Activated T-cell treated with anti-CD3 and anti-CD28 coated beads for 24 hours (primary cell): ENCODE measurements around the gene ASCL2.

Experiments
- DNase-seq: peaks from one replicate; pipeline ENCODE4 v3.0.0-alpha.2; 2020; ENCODE audit warnings: low read depth

Gene ASCL2, protein sequence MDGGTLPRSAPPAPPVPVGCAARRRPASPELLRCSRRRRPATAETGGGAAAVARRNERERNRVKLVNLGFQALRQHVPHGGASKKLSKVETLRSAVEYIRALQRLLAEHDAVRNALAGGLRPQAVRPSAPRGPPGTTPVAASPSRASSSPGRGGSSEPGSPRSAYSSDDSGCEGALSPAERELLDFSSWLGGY

DNA sequence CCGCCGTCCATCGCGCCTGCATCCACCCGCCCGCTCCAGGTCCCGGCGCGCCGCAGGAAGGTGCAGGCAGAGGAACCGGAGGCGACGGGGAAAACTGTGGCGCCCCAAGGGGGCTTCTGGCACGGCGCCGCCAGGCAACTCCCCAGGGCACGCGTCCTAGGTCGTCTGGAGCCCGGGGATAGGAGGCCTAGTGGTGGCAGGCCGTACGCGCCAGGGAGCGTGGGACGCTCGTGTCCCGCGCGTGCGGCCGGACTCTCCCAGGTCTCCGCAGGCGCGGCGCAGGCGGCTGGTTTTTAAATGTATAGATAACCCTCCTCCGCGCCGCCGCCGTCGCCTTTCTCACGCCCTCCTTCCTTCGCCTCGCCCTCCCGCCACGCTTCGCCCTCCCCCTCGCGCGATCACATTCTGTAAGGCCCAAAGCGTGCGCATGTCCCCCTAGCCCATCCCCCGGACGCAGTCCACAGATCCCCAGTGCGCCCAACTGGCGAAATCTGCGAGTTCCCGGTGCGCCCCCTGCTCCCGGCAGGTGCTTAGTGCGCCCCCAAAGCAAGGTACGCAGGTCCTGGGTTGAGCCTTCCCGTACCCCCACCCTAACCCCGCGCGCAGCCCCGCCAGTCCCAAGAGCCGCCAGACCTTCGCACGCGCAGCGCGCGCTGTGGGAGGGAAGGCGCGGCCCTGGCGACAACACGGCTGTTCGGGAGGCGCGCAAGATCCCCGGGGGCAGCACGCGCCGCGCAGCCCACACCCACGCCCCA, at the start of gene ASCL2:
ASCL2 (minus strand) TSS at position 267 of the 755 bp plus-strand sequence; CDS start at position 11, 256 bp downstream.
- DNase-seq: no peak

DNA sequence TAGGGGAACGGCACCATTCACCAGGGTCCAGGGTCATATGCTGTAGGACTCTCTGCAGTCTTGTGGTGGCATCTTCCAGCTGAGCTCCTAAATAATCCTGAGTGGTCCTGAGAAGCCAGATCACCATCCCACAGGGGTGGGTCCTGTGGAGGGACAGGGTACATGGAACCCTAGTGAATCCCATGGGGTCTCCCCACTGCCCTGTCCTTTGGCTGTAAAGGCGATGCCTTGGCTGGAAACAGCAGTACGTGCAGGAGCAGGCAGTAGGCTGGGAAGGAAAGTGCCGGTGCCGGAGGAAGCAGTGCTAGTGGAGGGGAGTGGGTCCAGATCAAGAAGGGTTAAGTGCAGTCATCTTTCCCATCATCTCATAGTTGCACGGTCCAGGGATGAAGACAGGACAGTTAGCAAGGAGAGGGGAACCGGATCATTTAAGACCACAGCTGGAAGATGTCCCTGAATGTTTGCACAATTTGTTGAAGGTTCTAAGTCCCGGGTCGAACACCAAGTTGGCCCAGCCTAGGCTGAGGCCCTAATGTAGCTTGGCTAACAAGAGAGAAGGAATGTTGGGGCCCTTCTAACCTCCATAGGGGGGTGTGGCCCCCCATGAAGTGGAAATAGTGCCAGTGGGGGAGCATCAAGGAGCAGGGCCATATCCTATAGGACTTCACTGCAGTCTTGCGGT, 49.5 kb upstream of the ASCL2 start:
- no peak for DNase-seq

DNA sequence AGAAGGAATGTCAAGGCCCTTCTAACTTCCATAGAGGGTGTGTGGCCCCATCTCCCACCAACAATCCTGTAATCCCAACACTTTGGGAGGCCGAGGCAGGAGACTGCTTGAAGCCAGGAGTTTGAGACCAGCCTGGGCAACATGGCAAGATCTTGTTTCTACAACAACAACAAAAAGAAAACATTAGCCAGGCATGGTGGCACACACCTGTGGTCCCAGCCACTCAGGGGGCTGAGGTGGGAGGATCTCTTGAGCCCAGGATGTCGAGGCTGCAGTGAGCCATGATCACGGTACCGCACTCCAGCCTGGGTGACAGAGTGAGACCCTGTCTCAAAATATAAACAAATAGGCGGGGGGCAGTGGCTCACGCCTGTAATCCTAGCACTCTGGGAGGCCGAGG, 48.3 kb upstream of the ASCL2 start:
- DNase-seq: no peak

DNA sequence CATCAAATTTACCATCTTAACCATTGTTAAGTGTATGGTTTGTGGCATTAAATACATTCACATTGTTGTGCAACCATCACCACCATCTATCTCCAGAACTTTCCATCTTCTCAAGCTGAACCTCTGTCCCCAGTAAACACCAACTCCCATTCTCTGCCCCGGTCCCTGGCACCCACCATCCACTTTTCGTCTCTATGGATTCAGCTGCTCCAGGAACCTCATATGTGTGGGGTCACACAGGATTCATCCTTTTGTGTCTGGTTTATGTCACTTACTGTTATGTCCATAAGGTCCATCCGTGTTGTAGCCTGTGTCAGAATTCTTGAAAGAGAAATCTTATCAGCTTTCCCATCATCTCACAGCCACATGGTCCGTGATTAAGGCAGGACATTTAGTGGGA, 47.7 kb upstream of the ASCL2 start:
- DNase-seq: no peak

DNA sequence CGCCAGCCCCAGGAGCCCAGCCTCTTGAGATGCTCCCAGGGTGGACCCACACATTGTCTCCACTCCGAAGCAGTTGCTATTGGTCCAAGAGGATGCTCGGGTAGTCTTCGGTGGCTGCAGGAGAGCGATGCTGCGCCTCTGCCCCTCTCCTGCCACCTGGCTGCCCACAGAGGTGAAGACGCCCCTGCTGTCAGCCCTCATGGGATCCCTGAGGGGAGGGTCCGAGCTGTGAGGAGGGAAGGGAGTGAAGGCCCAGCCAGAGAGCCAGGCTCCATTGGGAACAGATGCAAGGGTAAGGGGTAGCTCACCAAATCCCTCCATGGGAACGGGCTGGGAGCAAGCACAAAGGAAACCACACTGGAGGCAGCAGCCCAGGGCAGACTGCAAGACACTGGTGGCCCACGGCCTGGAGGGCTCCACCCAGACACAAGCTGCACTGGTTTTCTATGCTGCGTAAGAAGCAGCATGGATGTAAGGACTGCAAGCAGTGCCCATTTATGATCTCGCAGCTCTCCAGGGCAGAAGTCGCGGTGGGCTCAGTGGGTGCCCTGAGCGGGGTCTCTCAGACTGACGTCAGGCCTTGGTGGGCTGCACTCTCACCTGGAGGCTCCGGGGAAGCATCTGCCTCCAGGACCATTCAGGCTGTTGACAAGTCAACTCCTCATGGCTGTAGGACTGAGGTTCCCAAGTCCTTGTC, 47.1 kb upstream of the ASCL2 start:
- no peak for DNase-seq

DNA sequence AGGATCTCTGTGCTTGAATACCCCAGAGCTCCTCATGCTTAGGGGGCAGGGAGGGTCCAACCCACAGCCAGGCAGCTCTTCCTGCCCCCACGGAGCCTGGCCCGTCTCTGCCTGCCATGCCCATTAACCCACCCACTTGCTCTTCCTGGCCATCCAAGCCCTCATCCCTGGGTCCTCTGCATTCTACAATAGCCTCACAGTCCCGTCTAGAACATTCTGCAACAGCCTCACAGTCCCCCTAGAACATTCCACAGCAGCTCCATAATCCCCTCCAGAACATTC, 46.5 kb upstream of the ASCL2 start:
- no peak for DNase-seq

DNA sequence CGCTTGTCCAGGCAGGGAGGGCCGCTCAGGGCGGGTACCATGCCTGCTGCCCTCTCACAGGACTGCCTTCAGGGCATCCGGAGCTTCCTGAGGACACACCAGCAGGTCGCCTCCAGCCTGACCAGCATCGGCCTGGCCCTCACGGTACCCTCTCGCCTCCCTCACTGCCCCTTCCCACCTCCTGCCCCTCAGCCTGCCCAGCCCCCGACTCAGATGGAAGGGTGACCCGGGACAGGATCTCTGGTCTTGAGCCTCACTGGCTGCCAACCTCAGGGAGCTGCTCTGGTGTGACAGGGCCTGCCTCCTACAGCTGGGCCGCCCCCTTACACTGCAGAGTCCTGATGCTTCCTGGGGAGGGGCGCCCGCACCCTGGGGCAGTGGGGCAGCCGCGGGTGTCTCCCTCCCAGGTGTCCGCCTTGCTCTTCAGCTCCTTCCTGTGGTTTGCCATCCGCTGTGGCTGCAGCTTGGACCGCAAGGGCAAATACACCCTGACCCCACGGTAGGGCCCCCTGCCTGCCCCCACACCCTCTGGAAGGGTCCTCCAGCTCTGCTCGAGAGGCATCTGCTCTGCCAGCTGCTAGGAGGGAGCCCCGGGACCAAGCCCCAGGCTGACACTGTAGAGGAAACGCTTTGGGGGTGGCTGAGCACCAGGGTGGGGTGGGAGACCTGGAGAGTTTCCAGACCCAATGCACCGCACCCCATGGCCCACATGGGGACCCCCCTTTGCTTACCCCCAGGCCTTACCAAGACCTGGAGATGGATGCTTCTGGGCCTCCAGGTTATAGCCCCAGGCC, 46.0 kb upstream of the ASCL2 start:
- DNase-seq: no peak

DNA sequence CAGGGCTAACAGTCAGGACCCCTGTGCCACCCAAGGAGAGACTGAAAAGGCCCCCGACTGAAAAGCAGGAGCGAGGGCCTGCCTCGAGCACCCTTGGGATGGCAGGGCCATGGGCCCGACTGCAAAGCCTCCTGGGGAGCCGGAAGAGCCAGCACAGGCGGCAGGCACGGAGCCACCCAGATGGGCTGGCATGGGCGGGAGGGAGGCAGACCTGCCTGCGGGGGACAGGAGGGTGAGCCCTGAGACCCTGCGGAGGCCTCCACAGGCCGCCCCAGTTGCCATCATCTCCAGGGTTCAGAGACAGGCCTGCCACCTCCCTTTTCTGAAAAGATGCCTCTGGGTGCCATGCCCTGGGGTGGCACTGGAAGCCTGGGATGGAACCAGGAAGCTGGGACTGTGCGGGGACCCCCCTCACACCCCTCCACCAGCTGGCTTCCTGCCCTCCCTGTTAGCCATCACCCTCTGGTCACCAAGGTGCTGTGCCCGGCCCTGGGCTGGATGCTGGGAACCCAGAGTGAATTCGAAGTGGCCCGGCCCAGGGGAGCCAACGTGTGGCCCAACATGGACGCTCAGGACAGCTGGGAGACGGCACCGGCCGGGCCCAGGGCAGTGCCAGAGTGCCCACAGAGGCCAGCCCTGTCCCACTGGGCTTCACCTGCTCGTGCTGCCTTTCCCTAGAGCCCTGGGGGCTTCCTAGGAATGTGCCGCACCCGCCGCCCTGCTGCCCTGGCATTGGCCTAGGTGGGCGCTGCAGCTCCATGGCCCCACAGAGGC, 45.2 kb upstream of the ASCL2 start:
- no peak for DNase-seq

DNA sequence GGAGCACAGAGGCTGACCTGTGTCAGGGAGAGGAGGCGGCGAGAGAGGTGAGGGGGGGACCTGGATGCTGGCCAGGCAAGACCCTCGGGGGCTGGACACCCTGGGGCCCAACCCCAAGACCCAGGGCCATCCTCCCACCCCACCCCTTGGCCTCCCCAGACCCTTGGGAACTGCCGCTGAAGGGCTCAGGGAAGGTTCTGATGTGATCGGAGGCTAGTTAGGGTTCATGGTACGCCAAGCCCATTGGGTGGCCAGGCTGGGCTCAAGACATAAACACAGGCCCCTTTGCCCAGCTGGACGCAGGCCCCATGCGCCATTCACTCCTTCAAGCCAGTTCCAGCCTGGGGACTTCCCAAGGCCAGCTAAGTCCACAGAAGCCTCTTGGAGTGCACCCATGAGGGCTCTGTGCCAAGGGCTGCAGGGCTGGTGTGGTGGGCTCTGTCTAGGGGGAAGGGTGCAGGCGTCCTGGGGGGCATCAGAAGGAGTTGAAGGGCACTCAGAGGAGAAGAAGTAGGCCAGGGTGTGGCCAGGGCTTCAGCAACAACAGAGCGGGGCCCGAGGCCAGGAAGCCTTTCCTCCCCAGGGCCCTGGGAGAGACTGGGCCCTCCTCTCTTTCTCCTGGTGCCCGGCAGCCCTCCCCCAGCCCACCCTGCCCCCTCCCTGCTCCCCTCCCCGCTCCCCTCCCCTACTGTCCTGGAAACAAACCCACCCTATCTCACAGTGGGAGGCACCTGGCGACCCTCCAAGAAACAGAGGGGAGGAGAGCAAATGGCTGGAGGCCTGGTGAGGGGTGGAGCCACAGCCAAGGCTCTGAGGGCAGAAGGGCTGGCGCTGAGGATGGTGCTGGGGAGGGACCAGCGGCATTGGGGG, 44.4 kb upstream of the ASCL2 start:
- no peak for DNase-seq

DNA sequence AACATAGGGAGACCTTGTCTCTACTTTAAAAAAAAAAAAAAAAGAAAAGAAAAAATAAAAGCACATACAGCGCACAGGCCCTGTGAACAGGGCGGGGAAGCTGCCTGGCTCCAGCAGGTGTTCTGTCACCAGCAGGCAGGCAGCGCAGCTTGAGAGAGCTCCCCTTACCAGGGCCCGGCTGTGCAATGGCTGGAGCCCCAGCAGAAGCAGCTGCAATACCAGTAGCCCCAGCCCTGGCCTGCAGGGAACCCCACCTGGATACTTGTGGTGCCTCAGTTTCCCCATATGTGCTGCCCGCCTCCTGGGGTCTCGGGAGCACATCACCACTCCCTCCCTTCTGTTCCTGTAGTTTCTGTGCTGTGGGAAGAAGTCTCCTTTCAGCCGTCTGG, 43.7 kb upstream of the ASCL2 start:
- no peak for DNase-seq

DNA sequence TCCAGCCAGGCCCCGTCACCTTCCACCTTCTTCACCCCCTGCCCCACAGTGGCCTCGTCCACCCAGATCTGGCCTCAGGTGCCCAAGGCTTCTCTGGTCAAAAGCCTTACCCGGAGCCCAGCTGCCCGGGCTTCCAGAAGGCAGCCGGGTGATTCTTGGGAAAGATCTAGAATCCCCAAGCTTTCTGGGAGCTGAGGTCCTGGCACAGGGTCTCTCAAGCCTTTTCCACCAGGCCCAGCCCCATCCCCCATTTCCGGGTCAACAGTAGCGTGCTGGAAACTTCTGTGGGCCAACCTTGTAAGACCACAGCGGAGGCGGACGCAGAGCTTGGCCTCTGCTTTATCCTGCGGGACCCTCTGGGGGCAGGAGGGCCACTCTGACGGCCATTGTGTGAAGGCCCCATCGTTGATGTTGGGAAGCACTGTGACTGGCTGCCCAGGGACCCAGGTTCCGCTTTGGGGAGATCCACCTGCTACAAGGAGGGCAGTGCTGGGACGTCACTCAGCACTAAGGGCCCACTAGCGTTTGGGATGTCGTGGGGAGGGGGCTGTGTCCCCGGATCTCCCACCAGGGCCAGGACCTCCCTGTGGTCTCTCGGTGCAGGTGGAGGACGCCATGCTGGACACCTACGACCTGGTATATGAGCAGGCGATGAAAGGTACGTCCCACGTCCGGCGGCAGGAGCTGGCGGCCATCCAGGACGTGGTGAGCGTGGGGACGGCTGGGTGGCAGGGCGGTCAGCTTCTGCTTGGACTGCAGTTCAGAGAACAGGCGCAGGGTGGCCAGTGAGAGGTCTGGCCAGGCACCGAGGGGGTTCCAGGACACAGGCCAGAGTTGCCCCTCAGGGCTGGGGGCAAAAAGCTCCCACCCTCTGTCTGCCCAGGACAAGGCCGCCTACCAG, 42.9 kb upstream of the ASCL2 start:
- no peak for DNase-seq

DNA sequence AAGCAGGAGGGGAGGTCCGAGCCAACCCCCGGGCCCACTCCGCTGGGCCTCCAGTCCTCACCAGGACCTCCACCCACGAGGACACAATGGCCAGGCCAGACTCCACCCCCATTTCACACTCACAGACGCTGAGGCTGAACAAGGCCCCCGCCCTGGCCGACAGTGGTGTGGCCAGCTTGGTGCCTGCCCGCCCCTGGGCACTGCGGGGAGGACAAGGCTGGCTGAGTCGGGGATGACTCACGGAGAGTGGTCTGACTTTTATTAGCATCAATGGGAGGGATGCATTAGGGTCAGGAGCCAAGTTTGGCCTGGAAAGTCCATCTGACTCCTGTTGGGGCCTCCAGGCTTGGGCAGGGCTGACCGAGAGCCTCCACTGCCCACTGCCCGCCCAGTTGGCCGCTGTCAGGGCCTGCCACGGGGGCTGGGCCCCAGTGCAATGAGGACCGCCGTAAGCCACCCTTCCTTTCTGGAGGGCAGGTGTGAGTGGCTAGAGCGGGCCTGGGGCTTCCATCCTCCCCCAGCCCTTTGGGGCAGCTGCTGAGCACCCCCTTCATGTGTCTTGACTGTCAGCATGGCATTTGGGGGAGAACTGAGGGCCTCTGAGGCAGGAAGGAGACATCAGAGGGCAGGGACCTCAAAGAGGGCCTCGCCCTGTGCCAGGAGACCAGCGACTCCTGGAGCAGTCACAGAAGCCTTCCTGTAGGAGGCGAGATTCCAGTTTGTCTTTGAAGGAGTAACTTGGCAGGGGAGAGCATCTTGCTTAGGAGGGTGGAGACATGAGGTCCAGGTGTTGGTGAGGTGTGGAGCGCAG, 42.0 kb upstream of the ASCL2 start:
- DNase-seq: no peak

DNA sequence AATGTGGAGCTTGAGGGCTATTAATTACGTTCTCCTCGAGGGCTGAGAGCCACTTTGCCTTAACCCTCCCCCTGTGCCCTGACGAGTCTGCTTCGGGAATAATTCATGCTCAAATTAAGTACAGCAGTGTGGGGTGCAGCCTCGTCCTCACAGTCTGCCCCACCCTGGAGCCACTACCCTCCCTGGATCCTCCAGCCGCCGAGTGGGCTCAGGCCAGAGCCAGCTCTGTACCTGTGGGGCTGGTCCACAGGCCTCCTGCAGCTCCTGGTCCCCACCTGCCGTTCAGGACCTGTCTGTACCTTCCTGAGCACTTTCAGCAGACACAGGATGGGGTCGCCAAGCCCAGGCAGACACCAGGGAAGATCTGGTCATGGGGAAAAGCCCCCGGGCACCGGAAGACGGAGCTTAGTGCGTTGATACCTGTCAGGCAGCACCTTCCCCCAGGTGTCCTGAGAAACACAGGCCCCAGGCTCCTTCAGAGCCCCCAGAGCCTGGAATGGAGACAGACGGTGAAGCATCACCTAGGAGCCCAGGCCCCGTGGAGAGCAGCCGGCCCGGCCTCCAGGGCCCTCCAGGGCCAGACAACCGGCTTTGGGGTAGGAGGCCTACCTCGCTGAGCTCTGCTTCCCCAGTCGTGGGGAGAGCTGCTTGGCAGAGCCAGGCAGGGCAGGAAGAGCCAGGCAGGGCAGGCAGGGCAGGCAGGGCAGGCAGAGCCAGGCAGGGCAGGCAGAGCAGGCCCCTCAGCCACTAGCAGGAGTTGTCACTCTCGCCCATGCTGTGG, 41.2 kb upstream of the ASCL2 start:
- no peak for DNase-seq

DNA sequence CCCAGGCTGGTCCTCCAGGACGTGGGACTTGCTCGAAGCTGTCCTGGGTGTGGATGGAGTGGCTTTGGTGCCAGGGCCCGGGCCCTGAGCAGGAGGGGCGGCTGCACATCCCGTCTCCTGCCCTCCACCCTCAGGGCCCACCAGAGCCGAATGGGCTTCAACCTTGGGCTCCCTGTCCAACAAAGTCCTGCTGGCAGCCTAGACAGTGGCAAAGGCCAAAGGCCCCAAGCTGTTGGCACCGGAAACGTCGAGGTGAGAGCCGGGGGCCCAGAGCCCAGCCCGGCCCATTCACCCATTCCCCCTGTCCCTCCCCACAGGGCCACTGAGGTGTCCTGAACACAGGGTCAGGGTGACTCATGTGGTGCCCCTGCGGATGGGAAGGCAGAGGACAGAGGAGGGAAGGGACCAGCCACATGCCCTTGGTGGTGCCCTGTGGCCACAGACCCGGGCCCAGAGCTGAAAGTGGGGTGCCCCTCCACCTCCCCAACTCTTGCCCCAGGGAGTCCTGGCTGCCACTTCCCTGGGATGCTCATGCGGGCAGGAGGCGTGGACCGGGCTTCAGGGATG, 40.5 kb upstream of the ASCL2 start:
- DNase-seq: no peak

DNA sequence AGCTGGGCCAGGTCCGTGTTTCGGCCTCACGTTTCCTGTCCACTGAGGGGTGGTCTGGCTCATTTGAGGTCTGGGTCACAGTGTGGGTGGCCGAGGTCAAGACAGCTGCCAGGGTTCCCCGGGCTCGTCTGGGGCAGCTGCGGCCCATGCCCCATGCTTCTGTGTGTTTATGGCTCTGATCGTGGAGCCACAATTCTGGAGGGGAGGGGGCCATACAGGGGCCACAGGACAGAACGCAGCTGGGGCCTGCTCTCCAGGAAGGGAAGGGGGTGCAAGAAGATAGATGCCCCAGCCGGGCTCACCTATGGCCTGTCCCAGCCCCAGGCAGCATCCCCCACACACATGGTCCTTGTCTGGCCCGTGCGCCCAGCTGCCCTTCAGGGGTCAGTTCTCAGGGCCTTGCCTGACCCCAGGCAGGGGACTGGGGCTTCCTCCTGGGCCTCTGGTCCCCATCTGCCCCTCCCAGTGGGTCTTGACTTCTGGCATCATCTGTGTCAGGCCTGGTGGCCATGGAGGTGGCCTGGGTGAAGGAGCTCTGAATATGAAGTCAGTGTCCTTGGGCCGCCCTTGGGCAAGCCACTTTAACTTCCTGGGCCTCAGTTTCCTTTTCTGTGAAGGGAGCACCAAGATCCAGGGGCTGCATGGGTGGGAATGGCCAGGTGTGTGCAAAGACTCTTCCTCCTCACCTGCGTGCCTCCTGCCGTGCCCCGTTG, 39.8 kb upstream of the ASCL2 start:
- no peak for DNase-seq

DNA sequence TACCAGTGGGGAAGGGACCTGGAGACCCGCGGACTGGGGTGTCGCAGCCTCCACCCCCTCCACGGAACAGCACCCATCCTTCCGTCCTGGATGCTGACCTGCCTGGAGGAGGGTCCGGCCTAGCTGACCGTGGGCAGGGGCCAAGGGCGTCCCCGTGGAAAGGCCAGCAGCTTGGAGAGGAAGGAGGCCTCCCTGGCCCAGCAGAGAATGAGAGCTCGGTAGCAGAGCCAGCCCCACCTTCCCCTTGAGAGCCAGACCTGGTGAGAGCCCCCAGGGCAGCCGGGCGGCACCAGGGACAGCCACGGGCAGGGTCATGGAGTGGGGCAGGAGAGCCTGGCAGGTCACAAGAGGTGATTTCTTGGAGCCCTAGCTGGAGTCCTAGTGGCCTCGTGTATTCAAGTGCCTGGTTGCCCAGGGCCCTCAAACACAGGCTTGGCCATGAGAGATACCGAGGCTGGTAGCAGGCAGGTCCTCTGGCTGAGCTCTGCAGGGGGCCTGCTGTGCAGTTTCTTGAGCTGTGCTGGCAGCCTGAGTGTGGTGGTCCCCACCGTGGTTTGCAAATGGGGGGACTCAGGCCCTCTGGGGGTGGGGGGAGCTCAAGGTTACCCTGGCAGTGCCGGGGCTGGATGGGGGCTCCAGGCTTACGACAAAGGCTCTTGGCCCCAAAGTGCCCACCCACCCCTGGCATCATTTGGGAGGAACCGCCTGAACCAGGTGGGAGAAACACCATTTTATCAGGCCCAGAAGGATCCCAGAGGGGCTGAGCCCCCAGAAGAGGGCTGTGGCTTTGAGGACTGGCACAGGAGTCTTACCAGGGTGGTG, 39.1 kb upstream of the ASCL2 start:
- no peak for DNase-seq
